Left ventricle myocardium superior (tissue), 1 donor: ENCODE measurements around the gene UBE2F. TPM values are rescaled to one million over a fixed set of nuclear protein-coding genes. Genes with fewer than 3 reads are reported as not detected.
"Not testable (repeated sequence)": the region's sequence is repeated elsewhere in the genome, so short reads cannot be mapped to it uniquely, and the experiment has no call there.

Experiments
- ATAC-seq: fragments of 200-7000 bp; cut with Tn5 transposase; one replicate; pipeline ENCODE4 v1.9.1; 2020; ENCODE audit warnings: mild to moderate bottlenecking, moderate library complexity
- DNase-seq: peaks from one replicate; pipeline ENCODE4 v3.0.0-alpha.2; 2020
- intact Hi-C: fragments of 100-400 bp; cut with micrococcal nuclease; formaldehyde crosslinking; loops from one replicate; pipeline ENCODE4 v1.11.0; 2022
- total RNA-seq: library from RNA; stranded (reverse); fragmentation: NEBNext Ultra II Directional; extraction: Animal tissue kit (Norgen Biotek cat#: 25700); gene quantifications from one replicate; pipeline ENCODE4 v1.2.1, GENCODE V29; 2021
- donor health status: DM: no; HTN: yes; CAD: no; lungs with severe emphysema.

The UBE2F gene
- total RNA-seq, 1 donor from 2014 or later: 67.7 TPM

DNA sequence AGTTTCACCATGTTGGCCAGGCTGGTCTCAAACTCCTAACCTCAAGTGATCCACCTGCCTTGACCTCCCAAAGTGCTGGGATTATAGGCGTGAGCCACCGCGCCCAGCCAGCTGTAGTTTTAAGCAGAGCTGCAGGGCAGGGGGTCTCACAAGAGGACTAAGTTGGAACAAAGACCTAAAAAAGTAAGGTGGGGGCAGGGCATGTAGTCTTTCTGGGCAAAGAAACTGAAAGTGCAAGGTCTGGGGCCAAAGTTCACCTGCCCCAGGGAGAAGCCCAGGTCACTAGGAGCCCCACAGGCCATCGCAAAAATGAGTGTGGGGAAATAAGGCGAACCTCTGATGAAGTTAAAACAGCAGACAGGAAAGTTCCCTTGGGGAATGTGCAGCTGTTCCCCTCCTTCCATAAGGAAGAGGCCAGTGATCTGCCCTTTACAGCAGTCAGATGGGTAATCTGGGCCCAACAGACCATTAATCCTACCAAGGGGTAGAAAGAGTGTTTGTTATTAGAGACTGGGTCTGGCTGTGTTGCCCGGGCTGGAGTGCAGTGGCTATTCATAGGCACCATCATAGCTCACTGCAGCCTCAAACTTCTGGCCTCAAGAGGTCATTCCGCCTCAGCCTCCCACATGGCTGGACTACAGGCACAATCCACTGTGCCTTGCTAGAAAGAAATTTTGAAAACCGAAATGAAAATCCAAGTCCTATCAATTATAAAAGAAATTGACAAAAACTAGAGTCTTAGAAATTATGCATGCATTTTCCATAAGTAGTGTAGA lies 96.8 kb downstream of the UBE2F start:
- ATAC-seq (no peak), DNase-seq (no peak)
- intact Hi-C loops: no loop called here

DNA sequence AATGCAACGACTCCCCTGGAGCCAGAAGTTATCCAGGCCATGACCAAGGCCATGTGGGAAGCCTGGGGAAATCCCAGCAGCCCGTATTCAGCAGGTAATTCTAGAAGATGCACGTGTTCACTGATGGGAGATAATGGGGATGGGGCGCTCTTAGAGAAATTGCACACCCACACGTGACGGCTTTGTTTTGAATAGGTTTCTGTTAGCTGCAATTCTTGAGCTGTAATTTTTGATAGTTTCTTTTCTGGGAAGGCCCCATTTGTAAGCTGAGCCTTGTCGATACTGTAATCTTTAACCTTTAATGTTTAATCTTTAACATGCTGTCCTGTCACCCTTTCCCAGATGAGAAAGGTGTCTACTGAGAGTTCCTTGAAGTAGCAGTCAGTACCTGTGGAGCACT lies 97.6 kb downstream of the UBE2F start:
- intact Hi-C loops: no loop called here
- no peak for ATAC-seq

DNA sequence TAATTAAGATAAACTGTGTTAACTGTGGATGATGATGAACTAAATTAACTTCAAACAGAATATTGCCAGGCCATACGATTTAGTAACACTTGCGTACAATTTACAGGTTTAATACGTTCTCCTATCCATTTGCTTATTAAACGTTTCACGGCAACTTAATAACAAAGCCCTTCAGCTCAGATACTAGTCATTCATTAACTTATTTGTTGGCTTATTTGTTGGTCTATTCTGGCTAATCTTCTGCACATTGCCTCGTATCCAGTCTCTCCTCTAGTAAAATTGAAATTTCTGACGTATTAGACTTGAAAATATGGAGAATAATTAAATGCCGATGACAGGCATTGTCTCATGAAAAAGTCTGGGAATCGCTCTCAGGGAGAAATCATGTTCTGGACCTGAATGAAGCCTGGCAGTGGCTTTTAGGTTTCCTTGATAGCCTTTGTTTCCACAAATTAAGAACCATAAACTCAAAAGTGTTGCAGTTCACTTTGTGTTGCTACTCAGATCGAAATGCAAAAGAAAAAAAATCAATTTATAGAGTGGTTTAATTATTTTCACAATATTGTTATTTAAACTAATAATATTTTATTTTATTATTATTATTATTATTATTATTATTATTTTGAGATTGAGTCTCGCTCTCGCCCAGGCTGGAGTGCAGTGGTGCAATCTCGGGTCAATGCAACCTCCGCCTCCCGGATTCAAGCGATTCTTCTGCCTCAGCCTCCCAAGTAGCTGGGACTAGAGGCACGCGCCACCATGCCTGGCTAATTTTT lies 98.4 kb downstream of the UBE2F start:
- ATAC-seq (no peak), DNase-seq (no peak)
- intact Hi-C loops: no loop called here

More for the DNA sequence above, 97.6 kb downstream of the UBE2F start:
- no peak for DNase-seq

DNA sequence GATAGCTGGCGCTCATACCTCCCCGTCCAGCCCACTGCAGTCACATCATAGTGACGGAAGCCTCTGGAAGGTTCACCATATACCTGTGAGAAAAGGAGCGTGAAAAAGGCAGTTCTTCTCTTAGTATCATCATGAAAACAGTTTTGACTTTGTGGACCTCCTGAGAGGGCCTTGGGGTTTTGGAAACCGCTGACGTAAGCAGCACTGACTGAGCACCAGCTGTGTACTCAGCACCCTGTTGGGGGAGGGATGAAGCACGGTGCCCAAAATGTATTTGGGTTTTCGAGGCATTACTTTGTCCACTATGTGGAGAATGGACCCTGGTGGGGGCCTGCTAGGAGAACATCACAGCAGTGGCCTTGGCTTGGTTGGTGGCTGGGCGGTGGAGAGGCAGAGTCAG lies 99.4 kb downstream of the UBE2F start:
- no peak for ATAC-seq

DNA sequence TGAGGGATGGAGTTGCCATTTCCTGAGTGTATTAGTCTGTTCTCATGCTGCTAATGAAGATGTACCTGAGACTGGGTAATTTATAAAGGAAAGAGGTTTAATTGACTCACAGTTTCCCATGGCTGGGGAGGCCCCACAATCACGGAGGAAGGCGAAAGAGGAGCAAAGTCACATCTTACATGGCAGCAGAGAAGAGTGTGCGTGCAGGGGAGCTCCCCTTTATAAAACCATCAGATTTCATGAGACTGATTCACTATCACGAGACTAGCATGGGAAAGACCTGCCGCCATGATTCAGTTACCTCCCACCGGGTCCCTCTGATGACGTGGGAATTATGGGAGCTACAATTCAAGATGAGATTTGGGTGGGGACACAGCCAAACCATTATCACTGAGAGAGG lies 99.9 kb downstream of the UBE2F start:
- ATAC-seq, DNase-seq, intact Hi-C loops: not testable (repeated sequence)

More for the DNA sequence above, 99.4 kb downstream of the UBE2F start:
- DNase-seq: no peak
- intact Hi-C loops: no loop called here

DNA sequence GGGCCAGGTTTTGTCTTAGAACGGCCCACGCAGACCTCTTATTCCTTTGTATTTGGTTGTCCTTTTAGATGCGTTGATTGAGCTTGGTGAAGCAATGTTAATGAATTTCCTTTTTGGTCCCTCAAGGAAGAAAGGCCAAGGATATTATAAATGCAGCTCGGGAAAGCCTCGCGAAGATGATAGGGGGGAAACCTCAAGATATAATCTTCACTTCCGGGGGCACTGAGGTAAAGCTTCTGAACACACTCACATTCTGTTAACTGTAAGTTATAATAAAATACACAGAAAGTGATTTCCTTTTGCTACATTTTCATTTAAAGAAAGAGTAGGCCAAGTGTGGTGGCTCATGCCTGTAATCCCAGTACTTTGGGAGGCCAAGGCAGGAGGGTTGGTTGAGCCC lies 101.1 kb downstream of the UBE2F start:
- DNase-seq: no peak
- ATAC-seq: no peak
- intact Hi-C loops: no loop called here

DNA sequence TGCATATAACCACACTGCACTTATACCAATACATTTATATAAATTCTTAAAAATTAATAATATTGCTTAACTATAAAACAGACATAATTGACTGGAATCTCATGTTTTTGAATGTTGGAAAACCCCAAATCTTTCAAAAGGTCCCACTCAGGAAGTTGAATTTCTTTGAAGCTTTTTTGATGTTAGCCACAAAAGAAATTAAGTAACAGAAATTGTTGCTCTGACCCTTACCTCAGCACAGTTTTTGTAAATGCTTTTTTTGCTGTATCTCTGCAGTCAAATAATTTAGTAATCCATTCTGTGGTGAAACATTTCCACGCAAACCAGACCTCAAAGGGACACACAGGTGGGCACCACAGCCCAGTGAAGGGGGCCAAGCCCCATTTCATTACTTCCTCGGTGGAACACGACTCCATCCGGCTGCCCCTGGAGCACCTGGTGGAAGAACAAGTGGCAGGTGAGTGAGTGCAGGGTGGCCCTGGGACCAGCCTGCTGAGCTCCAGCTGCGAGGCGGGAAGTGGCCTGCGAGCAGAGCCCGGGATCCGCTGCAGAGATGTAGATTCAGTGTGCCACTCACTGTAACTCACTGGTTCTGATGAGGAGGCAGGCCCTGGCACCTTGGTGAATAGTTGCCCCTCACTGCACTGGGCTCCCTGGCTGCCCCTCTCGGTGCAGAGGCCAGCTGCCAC lies 102.4 kb downstream of the UBE2F start:
- ATAC-seq (no peak), DNase-seq (no peak)
- intact Hi-C loops: no loop called here

DNA sequence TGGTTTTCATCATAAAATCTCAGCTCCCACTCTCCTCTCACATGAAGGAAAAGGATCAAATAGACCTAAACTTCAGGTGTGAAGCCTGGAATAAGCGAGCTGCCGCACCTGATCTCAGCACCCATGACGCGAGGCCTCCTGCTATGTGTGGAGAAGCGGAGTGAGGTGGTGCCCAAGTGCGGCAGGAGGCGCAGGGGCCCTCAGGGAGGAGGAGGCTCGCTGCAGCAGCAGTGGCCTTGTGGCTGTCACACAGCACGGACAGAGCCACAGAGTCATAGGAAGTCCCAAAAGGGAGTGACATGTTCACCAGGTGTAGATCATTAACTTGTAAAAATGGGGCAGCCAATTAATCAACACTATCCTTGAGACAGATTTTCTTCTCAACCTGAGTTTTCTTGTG lies 103.1 kb downstream of the UBE2F start:
- intact Hi-C loops: no loop called here

DNA sequence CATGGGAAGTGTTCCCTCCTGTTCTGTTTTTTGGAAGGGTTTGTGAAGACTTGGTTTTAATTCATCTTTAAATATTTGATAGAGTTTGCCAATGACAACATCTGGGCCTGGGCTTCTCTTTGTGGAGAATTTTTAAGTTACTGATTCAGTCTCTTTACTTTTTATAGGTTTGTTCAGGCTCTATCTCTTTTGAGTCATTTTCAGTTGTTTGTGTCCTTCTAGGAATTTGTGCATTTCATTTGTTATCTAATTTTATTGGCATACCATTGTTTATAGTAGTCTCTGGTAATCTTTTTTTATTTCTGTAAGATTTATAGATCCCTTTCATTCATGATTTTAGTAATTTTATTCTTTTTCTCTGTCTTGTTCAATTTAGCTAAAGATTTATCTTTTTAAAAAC lies 108.6 kb downstream of the UBE2F start:
- DNase-seq (no peak), ATAC-seq (no peak)
- intact Hi-C loops: no loop called here

More for the DNA sequence above, 103.1 kb downstream of the UBE2F start:
- ATAC-seq: no peak
- no peak for DNase-seq

DNA sequence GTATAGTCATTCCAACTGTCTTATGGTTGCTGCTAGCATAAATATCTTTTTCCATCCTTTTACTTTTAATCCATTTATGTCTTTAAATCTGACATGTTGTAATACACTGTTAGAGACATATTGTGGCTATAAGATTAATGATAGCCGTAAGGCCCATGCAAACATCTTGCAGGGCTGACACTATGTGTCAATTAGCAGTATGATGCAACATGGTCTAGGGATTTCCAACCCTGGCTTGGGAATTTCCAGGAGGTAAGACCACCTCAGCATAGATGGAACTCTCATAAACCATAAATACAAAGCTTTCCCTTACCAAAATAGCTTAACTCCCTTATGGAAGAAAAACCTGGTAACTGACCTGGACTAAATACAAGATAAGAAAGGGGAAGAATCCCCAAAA lies 110.5 kb downstream of the UBE2F start:
- intact Hi-C loops: no loop called here
- no peak for DNase-seq
- ATAC-seq: no peak

DNA sequence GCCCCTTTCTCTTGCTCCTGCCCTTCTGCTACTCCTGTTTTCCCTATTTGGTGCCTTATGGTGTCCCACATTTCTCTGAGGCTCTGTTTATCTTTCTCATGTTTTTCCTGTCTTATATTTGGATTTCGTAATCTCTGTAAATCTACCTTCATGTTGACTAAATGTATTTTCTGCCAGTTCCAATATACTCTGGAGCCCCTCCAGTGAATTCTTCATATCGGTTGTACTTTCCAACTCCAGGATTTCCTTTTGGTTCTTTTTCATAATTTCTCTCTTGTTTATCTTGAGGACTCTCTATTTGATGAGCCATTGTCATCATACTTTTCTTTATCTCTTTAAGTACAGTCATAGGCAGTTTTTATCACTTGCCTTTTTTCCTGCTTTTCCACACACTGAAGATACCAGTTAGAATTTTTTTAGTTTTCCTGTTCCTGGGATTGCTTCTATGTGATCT lies 113.1 kb downstream of the UBE2F start:
- ATAC-seq: no peak
- intact Hi-C loops: no loop called here

DNA sequence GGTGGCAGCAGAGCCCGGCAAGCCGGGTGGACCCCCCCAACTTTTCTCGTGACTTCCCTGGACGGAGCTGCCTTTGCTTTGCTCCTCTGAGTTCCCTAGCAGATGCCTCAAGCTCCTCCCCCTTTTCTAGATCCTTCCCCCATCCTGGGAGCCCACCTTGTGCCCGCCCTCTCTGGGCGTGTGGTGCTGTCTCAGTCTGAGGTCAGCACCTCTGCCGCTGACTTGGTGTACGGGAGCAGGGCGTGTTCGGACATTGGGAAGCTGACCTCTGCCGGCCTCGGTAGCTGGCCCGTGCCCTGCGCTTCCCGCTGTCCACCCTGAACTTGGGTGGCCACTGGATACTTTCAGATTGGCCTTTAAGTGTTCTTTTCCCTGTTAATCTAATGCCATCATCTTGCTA lies 113.7 kb downstream of the UBE2F start:
- ATAC-seq: no peak

More for the DNA sequence above, 113.1 kb downstream of the UBE2F start:
- DNase-seq: no peak

DNA sequence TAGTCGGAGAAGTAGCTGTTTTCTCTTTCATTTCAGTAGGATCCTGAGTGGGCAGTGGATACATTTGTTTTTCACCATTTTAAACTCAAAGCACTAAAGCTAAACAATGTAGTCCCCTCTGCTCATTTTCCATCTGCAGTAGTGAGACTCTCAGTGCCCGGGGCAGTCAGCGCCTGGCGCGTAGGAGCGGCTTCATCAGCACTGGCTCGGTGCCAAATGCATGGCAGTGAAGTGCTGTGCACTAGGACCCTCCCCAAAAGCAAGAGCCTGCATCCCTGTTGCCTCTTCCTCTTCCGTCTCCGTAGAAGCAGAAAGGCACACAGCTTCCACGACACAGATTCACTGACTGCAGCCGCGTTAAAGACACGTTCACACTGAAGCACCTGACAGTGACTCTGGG lies 114.3 kb downstream of the UBE2F start:
- intact Hi-C loops: no loop called here
- DNase-seq: no peak
- ATAC-seq: no peak

More for the DNA sequence above, 113.7 kb downstream of the UBE2F start:
- intact Hi-C loops: no loop called here
- DNase-seq: no peak

DNA sequence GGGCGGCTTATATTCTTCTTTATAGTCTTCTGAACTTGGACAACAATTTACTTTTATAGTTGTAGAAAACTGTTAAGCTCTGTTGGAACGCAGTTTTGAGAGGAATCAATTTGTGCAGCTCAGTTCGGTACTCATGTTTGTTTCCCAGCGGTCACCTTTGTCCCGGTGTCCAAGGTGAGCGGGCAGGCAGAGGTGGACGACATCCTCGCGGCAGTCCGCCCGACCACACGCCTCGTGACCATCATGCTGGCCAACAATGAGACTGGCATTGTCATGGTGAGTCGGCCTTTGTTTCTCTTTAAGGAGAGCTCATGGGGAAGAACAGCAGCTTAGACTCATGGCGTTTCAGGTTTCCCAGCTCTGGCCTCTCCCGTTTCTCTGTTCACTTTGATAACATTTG lies 114.7 kb downstream of the UBE2F start:
- DNase-seq (no peak), ATAC-seq (no peak)
- intact Hi-C loops: no loop called here

DNA sequence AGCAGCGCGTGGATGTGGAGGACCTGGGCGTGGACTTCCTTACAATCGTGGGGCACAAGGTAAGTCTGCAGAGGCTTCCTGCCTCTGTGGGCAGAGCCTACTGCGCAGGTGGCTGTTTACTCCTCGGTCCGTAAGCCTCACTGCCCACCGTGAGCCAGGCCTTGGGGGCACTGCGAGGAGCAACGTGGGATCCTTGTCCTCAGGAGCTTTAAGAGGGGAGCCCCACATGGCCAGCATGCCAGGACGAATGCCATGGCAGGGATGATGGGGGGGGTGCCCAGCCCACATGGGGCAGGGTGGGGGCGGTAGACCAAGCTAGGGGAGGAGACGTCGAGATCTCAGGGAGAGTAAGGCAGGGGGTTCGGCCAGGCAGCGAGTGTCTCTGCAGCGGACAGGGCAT lies 115.3 kb downstream of the UBE2F start:
- DNase-seq (no peak), ATAC-seq (no peak)
- intact Hi-C loops: no loop called here

DNA sequence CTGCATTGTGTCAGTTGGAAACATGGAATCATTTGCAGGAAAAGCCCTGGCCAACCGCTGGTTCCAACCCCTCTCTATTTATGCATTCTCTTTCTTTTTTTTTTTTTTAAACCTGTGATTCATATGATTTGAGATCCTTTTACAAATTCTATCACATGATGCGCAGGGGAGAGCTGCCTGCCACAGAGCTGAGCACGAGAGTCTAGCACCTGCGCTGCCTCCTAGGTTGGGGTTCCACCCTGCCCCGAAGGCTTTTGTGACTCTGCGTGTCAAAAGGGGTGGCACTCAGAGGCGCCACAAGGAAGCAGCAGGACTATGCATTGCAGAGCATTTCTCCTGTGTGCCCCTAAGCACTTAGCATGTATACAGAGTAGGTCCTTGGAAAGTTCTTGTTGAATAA lies 116.0 kb downstream of the UBE2F start:
- ATAC-seq (no peak), DNase-seq (no peak)
- intact Hi-C loops: no loop called here

DNA sequence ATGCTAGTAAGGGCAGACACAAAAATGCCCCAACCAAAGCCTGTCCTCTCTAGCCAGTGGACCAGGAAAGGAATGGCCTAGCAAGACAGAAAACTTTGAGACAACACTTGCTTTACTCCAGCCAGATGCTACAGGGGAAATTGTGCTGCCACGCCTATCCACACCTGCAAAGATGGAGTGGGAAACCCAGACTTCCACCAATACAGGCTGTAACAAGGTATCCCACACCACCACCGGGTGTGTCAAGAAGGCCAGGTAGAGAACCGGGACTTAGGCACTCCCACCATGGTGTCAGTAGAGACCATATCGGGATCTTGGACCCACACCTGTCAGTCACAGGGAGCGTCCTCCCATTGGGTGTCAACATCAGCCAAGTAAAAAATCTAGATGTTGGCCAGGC lies 117.1 kb downstream of the UBE2F start:
- intact Hi-C loops: no loop called here
- DNase-seq (no peak), ATAC-seq (no peak)

DNA sequence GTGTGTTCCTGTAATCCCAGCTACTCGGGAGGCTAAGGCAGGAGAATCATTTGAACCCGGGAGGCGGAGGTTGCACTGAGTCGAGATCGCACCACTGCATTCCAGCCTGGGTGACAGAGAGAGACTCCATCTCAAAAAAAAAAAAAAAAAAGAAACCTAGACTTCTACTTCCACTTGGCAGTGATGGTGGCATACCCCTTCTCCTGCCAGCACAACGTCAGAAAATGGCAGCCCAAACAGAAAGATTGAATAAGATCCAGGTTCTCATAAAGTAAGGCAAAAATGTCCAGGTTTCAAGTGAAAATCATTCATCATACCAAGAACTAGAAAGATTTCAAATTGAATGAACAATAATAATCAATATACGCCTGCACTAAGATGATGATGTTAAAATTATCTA lies 117.9 kb downstream of the UBE2F start:
- DNase-seq (no peak), ATAC-seq (no peak)
- intact Hi-C loops: no loop called here

DNA sequence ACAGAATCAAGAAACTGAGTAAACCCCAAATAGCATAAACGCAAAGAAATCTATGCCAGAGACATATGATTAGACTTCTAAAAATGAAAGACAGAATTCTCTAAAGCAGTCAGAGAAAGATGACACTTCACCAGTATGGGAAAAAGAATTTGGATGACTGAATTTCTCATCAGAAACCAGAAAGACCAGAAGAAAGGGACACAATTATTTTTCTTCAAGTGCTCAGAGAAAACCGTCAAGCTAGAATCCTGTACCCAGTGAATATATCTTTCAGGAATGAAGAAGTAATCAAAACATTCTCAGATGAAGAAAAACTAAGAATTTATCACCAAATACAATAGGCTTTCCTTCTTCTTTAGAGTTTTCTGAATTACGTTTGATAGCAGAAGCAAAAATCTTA lies 119.1 kb downstream of the UBE2F start:
- DNase-seq (no peak), ATAC-seq (no peak)
- intact Hi-C loops: no loop called here

DNA sequence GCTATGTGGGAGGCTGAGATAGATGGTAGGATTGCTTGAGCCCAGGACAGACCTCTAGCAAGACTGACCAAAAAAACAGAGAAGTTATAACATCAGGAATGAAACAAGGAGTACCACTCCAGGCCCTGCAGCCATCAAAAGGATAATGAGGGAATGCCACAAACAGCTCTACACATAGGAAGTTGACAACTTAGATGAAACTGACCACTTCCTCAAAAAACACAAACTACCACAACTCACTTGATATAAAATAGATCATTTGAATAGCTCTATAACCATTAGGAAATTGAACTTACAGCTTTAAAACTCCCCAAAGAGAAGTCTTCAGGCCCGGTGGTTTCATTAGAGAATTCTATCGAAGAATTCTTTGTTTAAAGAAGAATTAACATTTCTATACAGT lies 120.4 kb downstream of the UBE2F start:
- intact Hi-C loops: no loop called here
- no peak for DNase-seq
- ATAC-seq: no peak
